T1000 (cell line): Measurements from ENCODE around the gene FEN1.

Experiments used
- DNase-seq: peaks from one replicate; lab custom pipeline; 2025; ENCODE audit warnings: mixed read lengths; lab: John Stamatoyannopoulos, UW

FEN1 gene

DNA sequence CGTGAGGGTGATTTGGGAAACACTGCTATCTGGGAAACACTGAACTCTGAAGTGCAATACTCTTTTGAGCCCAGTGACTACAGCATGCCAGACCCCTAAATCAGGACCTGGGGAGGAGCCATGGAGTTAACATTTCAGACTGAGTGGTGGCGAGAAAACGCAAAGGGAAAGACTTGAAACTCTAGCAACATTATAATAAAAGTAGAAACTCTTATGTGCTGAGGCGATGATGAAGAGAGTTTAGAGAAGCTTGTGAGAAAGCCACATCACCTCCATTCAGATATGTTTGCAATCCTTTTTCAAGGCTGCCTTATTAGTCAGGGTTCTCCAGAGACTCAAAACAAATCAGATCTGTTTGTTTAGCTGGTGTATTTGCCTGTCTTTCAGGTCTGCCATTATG, 1.9 kb downstream of the FEN1 start:
- DNase-seq: no peak

DNA sequence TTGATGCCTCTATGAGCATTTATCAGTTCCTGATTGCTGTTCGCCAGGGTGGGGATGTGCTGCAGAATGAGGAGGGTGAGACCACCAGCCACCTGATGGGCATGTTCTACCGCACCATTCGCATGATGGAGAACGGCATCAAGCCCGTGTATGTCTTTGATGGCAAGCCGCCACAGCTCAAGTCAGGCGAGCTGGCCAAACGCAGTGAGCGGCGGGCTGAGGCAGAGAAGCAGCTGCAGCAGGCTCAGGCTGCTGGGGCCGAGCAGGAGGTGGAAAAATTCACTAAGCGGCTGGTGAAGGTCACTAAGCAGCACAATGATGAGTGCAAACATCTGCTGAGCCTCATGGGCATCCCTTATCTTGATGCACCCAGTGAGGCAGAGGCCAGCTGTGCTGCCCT, 2.7 kb downstream of the FEN1 start:
- DNase-seq: no peak

DNA sequence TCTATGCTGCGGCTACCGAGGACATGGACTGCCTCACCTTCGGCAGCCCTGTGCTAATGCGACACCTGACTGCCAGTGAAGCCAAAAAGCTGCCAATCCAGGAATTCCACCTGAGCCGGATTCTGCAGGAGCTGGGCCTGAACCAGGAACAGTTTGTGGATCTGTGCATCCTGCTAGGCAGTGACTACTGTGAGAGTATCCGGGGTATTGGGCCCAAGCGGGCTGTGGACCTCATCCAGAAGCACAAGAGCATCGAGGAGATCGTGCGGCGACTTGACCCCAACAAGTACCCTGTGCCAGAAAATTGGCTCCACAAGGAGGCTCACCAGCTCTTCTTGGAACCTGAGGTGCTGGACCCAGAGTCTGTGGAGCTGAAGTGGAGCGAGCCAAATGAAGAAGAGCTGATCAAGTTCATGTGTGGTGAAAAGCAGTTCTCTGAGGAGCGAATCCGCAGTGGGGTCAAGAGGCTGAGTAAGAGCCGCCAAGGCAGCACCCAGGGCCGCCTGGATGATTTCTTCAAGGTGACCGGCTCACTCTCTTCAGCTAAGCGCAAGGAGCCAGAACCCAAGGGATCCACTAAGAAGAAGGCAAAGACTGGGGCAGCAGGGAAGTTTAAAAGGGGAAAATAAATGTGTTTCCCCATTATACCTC, 3.3 kb downstream of the FEN1 start:
- DNase-seq: no peak

DNA sequence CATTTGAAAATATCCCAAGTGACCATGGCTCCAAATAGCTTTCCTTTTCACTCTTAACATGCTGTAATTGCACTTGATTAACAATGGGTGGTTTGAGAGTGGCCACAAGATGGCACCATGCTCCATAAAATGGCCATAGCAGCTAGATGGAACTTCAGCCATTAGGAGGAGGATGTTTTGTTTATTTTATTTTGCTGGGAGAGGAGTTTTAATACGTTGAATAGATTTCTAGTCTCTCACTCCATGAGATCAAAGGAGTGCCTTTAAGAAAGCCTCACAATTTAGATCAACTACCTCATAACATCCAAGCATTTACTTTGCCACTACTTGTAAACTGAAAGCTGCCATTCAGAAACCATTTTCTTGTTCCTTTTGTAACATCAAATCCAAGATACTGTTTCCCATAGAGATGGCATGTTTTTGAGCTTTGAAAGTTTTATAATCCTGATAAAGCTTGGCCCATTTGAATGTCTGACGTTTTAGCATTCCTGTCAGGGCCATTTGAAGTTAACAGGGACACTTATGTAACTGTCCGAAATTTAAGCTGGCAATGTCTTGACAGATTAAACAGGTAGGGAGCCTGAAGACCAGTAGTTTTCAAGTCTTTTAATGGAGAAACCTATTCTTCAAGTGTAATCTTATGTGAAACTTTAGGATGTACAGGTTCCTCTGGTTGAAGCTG, 4.7 kb downstream of the FEN1 start:
- DNase-seq: peak; percentile 61

DNA sequence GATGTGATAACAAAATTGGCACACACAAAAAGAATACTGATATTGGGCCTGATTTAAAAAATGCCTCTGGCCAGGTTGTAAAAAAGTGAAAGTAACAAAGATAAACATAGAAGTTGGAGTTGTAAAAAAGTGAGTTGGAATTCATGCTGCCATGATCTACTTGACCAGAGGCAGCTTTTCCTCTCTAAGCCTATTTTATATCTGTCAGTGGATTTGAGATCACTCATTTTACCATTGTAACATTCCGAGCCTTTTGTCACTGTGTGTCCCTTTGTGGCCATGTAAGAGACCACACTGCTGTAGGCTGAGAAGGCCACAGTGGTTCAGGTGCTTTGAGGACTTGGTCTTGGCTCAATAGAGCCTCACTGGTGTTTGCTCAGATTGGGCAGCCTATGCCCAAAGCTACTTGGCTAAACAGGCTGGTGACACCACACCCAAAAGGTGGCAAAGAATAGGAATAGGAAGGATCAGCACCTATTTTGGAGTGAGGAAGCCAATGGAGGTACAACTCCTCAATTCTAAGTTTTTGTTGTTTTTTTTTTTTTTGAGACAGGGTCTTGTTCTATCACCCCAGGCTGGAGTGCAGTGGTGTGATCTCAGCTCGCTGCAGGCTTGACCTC, 7.1 kb downstream of the FEN1 start:
- DNase-seq: no peak

DNA sequence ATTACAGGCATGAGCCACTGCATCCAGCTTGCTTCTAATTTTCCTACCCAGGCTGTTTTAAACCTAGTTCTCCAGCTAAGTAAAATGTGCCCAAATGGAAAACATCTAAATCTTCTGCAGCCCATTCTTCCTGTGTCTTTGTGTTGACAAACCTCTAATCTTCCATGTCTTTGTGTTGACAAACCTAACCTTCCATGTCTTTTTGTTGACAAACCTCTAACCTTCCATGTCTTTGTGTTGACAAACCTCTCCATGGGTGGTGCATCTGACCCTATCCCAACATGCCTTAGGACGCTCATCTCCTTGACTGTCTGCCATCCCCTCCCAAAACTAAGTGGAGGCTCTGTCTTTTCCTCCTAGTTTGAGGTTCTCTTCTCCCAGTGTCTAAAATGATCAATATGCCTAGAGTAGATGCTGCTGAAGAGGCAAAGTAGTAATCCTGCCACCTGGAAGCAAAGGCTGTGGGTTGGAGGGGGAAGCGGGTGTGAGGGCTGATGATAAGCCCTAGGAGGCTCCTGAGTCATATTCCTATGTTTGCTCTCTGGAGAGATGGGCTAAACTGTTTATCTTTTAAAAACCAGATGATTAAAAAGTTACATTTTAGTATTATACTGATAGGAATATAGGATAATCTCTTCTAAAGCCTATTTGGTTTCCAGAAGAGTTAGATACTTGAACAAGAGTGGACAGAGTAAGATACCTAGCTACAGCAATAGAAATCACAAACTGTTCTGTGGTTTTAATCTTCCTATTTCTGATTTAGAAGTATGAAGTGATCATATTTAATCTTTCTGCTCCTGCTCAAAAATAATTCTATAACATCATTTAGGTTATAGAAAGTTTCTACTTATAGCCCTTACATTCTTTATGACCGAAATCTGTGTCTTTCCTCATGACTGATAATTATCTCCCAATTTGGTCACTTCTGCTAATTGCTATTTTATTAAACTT, 7.9 kb downstream of the FEN1 start:
- DNase-seq: no peak

DNA sequence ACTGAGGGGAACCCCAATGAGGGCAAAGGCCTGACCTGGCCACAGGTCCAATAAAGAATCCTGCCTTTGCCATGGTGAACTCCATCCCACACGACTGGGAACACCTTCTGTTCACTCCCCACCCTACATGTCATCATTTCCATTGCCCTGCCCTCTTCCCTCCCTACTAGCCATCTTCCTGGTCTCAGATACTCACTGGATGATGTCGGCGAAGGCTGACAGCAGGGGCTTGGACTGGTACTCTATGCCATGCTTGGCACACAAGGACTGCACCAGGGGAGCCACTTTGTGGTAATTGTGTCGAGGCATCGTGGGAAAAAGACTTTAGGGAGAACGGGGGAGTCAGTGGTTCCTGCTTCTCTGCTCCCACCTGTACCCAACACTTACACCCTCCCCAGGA, 9.9 kb downstream of the FEN1 start:
- no peak for DNase-seq

DNA sequence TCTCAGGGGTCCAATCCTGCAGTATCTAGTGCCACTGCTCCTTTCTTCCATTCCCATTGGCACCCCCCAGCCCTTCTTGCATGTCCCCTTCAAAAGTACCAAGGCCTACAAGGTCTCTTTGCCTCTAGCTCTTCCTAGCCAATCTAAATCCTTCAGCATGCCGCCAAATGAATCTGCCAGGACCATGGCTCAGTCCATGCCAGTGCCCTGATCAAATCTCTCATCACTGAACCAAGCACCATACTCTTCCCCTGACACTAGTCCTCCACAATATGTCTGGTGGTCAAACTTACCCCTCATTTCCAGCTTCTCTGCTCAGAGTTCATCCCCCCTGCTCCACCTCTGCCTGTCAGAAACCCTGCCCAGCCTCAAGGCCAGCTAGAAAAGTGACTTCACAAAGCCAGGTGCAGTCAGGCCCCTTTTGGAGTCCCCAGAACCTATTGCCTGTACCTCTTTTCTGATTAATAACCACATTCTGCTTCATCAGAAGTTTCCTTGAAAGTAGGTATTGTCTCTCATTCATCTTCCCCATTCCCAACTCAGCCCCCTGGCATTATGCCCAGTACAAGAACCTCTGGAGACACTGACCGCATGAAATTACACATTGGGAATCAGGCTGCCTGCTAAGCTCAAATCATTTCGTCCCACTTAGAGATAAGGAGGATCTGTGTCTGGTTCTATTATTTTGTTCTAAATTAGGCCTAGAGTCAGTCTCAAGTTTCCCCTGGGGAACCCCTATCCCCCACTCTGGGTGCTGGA, 11.4 kb downstream of the FEN1 start:
- no peak for DNase-seq

DNA sequence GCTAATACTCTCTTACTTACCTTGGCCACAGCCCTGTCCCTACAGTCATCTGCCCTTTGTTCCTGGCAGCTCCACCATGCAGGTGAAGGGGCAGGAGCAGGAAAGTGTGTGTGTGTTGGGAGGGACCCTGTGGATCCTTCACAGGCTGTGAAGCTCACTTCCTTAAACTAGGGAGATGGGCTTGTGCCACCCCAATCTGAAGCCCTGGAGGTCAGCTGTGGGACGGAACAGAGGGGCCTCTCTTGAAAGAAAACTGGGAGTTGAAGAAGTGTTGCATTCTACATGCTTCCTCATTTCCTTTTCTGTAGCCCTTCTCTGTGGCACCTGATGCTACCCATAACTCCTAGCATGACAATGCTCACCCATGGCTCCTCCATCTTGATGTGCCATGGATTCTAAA, 12.4 kb downstream of the FEN1 start:
- DNase-seq: no peak

DNA sequence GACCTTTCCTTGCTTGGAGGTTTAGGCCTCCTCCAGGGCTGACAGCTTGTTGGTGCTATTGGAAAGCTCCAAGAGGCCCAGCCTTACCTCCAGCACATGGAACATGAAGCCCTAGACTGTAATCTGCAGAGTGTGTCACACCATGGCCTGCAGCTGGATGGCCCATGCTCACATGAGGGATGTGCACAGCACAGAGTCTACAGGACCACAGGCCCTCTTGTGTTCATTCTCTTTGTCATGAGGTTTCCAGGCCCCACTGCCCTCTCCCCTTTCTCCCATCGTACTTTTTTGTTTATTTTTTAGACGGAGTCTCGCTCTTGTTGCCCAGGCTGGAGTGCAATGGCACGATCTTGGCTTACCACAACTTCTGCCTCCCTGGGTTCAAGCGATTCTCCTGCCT, 14.1 kb downstream of the FEN1 start:
- no peak for DNase-seq

DNA sequence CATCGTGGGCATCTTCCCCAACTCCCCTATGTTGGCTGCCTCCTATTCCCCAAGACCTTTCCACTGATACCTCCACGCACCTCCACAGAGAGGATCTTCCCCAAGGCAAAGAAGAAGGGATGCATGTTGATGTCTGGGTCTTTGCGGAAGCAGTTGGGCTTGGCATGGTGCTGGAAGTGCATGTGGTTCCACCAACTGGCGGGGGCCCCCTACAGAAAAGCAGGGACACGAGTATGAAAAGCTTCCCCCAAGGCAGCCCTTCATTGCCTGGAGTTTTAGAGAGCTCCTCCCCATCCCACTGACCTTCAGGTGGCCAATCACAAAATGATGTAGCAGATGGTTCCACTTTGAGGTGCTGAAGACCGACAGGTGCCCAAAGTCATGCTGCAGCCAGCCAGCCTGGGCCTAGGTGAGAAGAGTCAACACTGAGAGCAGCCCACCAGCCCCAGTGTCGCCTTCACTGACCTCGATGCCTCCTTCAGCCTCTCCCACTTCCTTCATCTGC, 18.0 kb downstream of the FEN1 start:
- no peak for DNase-seq

DNA sequence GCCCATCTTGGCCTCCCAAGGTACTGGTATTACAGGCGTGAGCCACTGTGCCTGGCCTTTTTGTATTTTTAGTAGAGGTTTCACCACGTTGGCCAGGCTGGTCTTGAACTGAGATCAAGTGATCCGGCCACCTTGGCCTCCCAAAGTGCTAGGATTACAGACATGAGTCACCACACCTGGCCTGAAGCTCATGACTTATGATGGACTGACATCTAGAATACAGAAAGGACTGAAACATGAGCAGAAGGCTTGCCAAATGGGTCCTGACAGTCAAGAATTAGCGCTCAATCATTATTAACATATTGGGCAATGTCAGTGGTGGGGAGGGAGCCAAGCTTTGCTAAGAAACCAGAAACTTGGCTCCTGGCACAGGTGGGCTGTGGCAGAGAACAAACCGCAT, 19.1 kb downstream of the FEN1 start:
- no peak for DNase-seq

DNA sequence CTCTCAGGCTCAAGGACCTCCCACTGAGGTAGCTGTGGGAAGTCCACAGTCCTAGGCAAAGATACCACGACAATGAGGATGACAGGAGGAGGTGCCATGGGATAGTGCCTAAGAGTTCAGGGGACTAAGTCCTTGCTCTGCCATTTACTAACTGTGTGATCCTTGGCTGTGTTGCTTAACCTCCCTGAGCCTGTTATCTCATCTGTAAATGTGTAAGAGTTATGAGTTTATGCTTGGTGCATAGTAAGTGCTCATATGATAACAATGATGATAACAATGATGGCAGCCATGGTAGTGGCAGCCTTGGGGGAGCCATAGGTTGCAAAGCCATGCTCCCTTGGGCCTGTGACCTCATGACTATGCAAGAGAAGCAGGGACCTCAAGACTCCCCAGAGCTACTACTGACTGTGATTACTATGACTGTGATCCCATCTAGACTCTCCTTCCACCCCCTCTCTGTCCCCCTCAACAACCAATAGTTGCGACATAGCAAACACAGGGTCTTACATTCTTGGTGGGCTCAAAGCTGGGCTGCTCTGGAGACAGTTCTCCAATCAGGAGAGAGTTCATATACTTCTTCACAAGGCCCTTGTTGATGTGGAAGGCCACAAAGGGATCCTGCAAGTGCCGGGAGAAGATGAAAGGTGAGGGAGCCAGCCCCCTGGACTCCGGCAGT, 20.2 kb downstream of the FEN1 start:
- no peak for DNase-seq

DNA sequence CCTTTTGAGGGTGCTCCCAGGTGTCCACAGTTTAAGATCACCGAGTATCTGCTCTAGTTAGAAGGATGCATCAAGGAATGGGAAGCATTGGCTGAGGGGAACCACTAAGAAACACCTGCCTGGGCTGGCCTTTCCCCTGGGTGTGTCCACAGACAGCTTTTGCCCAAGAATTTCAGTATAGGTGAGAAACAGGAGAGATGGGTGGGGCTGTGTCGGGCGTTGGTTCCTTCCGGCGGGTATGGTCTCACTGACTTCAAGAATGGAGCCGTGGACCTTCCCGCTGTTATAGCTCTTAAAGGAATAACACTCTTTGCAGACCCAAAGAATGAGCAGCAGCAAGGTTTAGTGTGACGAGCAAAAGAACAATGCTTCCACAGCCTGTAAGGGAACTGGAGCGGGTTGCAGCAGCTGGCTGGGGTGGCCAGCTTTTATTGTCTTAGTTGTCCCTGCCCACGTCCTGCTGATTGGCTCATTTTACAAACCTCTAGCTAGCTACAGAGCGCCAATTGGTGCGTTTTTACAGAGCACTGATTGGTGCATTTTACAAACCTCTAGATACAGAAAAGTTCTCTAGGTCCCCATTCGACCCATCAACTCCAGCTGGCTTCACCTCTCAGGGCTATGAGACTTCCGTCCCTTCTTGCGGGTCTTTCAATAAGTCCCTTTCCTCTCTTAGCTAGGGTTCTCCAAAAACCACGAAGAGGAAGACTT, 21.7 kb downstream of the FEN1 start:
- no peak for DNase-seq

DNA sequence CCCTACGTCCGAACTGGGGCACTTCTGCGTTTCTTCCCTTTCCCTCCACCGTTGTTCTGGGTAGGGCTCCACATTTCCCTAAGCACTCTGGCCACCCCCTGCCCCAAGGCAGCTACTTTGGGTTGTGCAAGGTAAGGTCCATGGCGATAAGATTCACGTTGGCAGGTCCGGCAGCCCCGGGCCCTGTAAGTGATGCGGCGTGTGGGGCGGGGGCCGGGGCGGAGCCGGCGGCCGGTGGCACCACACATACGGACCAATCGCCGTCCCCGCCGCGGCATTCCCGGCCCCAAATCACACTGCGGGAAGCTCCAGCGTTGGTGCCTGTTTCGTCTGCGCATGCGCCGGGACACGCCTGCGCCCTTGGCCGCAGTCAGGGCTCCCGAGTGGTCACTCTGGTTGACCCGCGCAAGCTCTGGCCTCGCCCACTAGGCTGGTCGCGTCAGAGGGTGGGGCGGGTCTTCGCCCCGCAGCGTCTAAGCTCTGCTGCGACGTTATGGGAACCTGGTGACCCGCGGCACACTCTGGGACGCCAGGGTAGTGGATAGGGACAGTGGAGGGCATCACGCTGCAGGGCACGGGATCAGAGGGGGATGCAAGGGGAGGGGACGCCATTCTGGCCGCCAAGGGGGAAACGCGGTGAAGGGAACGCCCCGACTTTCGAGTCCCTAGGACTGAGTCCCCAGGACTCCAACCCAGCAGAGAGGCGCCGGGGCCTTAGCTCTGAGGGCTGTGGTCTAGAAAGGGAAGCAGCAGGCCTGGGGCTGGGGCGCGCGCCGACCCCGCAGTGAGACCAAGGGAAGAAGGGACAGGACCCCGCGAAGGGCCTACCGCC, 22.5 kb downstream of the FEN1 start:
- peak; percentile 91 for DNase-seq

DNA sequence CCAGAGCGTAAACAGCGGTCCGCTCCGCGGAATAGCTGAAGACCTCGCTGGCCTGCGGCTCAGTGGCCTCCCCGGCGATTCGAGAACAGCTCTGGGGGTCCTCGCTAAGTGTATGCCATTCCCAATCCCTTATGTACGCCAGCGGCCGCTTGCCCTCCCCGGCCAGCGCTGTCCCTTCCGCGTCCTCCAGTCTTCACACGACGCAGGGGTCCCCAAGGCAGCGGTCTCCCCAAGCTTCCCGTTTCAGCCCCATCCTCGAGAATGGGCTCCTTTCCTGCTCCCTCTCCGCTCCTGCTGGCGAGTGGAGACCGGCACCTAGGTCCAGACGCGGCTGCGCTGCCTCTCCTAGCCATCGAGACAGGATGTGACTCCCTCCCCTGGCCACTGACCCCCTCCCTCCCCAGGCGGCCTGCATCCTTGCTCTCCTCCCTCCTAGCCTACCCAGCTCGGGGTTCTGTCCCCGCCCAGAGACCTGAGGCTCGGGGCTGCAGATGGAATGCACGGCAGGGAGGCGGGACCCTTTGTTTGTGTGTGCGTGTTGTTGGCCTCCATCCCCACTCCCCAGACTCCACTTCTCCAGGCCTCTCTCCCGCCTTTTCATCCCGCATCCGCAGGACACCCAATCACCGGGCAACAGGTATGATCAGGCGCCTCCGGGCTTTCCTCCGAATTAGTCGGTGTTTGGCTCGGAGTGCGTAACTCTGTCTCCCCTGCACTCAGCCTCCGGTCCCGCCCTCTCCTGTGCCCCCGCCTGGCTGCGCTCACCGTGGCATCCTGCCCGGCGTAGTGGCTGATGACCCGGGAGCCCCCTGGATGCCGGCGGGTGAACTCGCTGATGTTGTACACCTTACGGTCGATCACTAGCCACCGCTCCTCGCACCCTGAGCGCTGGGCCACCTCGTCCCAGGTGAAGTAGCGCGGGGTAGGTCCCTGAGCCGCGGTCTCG, 23.4 kb downstream of the FEN1 start:
- DNase-seq: peak; percentile 65

DNA sequence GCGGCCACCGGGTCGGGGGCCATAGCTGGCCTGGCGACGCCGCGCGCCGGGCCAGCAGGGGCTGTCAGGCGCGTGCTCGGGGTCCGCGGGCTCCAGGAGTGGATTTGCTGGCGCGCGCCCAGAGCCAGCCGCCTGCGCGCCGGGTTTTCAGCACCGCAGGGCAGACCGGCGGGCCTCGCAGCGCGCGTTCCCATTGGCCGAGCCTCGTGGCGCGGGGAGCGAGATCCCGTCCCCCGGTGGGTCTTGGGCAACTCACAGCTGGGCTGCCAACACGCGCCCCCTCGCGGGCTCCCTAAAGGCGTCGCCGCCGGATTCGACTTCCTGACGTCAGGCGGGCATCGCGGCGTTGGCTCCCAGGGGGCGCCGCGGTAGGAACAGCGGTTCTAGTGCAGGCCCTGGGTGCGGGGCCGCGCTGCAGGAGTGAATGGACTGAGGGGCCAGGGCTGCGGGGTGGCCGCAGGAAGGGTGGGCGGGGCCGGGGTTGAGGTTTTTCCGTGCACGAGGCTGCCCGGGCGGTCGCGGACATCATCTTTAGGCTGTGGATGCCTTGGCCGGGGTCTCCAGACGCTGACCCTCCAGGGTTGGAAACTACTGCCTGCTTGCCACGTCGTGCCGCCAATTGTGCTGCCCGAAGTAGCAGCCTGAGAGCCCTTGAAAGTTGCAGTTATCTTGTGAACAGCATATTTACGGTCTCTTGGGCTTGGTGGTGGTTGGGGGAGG, 24.2 kb downstream of the FEN1 start, which contains the start of gene FADS1:
TSS of gene FADS1 (minus strand) at position 268 of the 720 bp plus-strand sequence. CDS start at position 194, 74 bp downstream.
- DNase-seq: peak; percentile 89
